HG02981 (cell line): ENCODE measurements around the gene SLCO4C1.
"Not testable (repeated sequence)": the region's sequence is repeated elsewhere in the genome, so short reads cannot be mapped to it uniquely, and the experiment has no call there.

Source experiments
- ATAC-seq: cut with Tn5 transposase; IDR thresholded peaks from one replicate; pipeline ENCODE4 v1.9.1; 2021; ENCODE audit warnings: mild to moderate bottlenecking, moderate library complexity; ENCODE audit not compliant: unreplicated experiment

The SLCO4C1 gene

GRCh38 chr5:102296178-102296817 is at the start of gene SLCO4C1:
Gene SLCO4C1 (minus strand): TSS chr5:102296284. CDS start chr5:102296262, 22 bp downstream.
- ATAC-seq: peak; percentile 97

GRCh38 chr5:102341681-102342288 is 45.7 kb upstream of the SLCO4C1 start:
- no peak for ATAC-seq

- no peak for ATAC-seq
Observed at GRCh38 chr5:102324714-102325113, 28.6 kb upstream of the SLCO4C1 start.

GRCh38 chr5:102318801-102319200 is 22.7 kb upstream of the SLCO4C1 start:
- not testable (repeated sequence) for ATAC-seq

- no peak for ATAC-seq
Observed at GRCh38 chr5:102314328-102314727, 18.2 kb upstream of the SLCO4C1 start.

GRCh38 chr5:102313912-102314311 is 17.8 kb upstream of the SLCO4C1 start:
- ATAC-seq: no peak

- no peak for ATAC-seq
Observed at GRCh38 chr5:102312586-102313370, 16.7 kb upstream of the SLCO4C1 start.

- ATAC-seq: no peak
Observed at GRCh38 chr5:102309586-102309985, 13.5 kb upstream of the SLCO4C1 start.

- ATAC-seq: no peak
Observed at GRCh38 chr5:102307232-102307631, 11.1 kb upstream of the SLCO4C1 start.

GRCh38 chr5:102306121-102306520 is 10.0 kb upstream of the SLCO4C1 start:
- ATAC-seq: no peak

GRCh38 chr5:102295534-102296177 is 428 bp downstream of the SLCO4C1 start:
- peak; percentile 2 for ATAC-seq

- ATAC-seq: no peak
Observed at GRCh38 chr5:102294886-102295395, 1.1 kb downstream of the SLCO4C1 start.

GRCh38 chr5:102290004-102290403 is 6.1 kb downstream of the SLCO4C1 start:
- ATAC-seq: no peak

- no peak for ATAC-seq
Observed at GRCh38 chr5:102289251-102289899, 6.7 kb downstream of the SLCO4C1 start.

GRCh38 chr5:102288630-102289029 is 7.5 kb downstream of the SLCO4C1 start:
- ATAC-seq: no peak

GRCh38 chr5:102286476-102286875 is 9.6 kb downstream of the SLCO4C1 start:
- no peak for ATAC-seq

GRCh38 chr5:102283102-102283797 is 12.8 kb downstream of the SLCO4C1 start:
- ATAC-seq: peak; percentile 49

- no peak for ATAC-seq
Observed at GRCh38 chr5:102279711-102280110, 16.4 kb downstream of the SLCO4C1 start.

GRCh38 chr5:102278231-102278630 is 17.9 kb downstream of the SLCO4C1 start:
- no peak for ATAC-seq

GRCh38 chr5:102277144-102277543 is 18.9 kb downstream of the SLCO4C1 start:
- ATAC-seq: no peak
